22Rv1 (cell line): ENCODE results near the gene KCNQ1OT1.

Experiments used
- ZFX ChIP-seq: fragments of 450-650 bp; IDR thresholded peaks from 2 replicates; pipeline ENCODE4 v1.6.1; 2017; ENCODE audit warnings: antibody characterized with exemption, borderline replicate concordance
- TF ChIP-seq, protein P1 (sequence below): fragments of 450-650 bp; IDR thresholded peaks from 2 replicates; pipeline ENCODE4 v1.5.1; 2017; ENCODE audit warnings: mild to moderate bottlenecking

DNA sequence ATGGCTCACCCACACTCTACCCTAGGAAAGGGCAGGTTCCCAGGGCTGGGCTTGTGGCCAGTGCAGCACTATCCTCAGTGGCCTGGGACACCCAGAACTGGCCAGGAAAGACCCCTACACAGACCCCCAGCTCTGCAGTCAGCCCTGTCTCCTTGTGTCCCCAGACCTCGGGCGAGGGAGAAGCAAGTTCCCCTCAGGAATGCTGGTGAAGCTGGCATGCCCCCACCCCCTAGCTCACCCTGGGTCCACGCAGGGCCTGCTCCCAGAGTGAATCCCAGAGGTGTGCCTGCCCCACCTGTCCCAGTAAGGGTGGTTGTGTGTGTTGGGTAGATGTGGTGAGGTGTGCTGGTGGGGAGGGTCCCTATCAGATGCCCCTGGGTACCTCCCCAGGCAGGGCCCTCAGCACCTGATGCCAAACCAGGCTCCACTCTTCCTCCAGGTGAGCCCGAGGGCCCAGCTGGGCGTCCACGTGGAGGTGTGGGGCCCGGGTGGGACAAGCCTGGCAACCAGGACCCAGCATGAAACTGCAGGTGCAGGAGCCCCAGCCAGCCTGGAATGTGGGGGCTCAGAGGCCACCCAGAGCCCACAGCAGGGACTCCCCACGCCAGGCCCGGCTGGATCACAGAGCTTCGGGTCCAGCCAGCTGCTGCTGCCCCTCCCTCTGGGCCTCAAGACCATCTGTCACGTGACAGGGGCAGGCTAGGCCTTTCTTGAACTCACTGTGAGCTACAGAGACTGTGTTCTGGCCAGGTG lies 48.4 kb upstream of the KCNQ1OT1 start:
- TF ChIP-seq, protein P1, sequence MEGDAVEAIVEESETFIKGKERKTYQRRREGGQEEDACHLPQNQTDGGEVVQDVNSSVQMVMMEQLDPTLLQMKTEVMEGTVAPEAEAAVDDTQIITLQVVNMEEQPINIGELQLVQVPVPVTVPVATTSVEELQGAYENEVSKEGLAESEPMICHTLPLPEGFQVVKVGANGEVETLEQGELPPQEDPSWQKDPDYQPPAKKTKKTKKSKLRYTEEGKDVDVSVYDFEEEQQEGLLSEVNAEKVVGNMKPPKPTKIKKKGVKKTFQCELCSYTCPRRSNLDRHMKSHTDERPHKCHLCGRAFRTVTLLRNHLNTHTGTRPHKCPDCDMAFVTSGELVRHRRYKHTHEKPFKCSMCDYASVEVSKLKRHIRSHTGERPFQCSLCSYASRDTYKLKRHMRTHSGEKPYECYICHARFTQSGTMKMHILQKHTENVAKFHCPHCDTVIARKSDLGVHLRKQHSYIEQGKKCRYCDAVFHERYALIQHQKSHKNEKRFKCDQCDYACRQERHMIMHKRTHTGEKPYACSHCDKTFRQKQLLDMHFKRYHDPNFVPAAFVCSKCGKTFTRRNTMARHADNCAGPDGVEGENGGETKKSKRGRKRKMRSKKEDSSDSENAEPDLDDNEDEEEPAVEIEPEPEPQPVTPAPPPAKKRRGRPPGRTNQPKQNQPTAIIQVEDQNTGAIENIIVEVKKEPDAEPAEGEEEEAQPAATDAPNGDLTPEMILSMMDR: no peak
- TF ChIP-seq ZFX: no peak
